ENCODE results near the gene MIPEP. TPM values are rescaled to one million over a fixed set of nuclear protein-coding genes. Genes with fewer than 3 reads are reported as not detected.

MIPEP gene
- total and polyA plus RNA-seq, 9 of the 15 experiments (the other 6 are each of a cell fraction or from before 2014, with no cell fraction given) = 1.7 to 19.3 (median 13.1) TPM

GRCh38 chr13:23866420-23867026 is 22.7 kb downstream of the MIPEP start (continued):
- TF ChIP-seq ZNF263 (CRISPR knock-in tag; IDR thresholded peaks at IDR 0.05; ENCODE audit: borderline replicate concordance) (no peak), ZC3H11A (IDR thresholded peaks at IDR 0.05; ENCODE audit: low read depth, low read length) (no peak), WHSC1 (IDR thresholded peaks at IDR 0.05; ENCODE audit: low read length) (no peak), CBFA2T2 (conservative IDR thresholded peaks at IDR 0.05) (peak; percentile 51), NEUROD1 (IDR thresholded peaks at IDR 0.05; ENCODE audit: borderline replicate concordance, low read depth, low read length, partially characterized antibody) (no peak), CUX1 (CRISPR knock-in tag; IDR thresholded peaks at IDR 0.05) (0 out of 2 replicates have a peak, but pooled peaks have one; percentile 59), ZBTB2 (IDR thresholded peaks at IDR 0.05) (no peak), L3MBTL2 (IDR thresholded peaks at IDR 0.05) (peak; percentile 97), ZNF592 (IDR thresholded peaks at IDR 0.05) (peak; percentile 86), CHD2 (IDR thresholded peaks at IDR 0.05; ENCODE audit: low read depth, low read length) (no peak), ZFP1 (CRISPR knock-in tag; IDR thresholded peaks at IDR 0.05) (no peak), EP300 (IDR thresholded peaks at IDR 0.05; ENCODE audit: low read length) (peak; percentile 52; the same call in 1 of the 2 replicates), MYBL2 (IDR thresholded peaks at IDR 0.05; ENCODE audit: low read depth) (peak; percentile 85), MYBL2 (CRISPR knock-in tag; IDR thresholded peaks at IDR 0.05; ENCODE audit: borderline replicate concordance) (no peak), CSDE1 (IDR thresholded peaks at IDR 0.05) (no peak), U2AF1 (optimal IDR thresholded peaks at IDR 0.05; ENCODE audit: low read depth, low read length) (no peak)

All from K562 (cell line).